ENCODE results near the gene RPAP2. TPM values are rescaled to one million over a fixed set of nuclear protein-coding genes. Genes with fewer than 3 reads are reported as not detected.
"Not testable (repeated sequence)": the region's sequence is repeated elsewhere in the genome, so short reads cannot be mapped to it uniquely, and the experiment has no call there.

The RPAP2 gene
- total RNA-seq, 1 donor from 2014 or later = 14.0 TPM

- DNase-seq = not testable (repeated sequence)
These were observed 79.1 kb downstream of the RPAP2 start for GRCh38 chr1:92377991-92378390.

DNA sequence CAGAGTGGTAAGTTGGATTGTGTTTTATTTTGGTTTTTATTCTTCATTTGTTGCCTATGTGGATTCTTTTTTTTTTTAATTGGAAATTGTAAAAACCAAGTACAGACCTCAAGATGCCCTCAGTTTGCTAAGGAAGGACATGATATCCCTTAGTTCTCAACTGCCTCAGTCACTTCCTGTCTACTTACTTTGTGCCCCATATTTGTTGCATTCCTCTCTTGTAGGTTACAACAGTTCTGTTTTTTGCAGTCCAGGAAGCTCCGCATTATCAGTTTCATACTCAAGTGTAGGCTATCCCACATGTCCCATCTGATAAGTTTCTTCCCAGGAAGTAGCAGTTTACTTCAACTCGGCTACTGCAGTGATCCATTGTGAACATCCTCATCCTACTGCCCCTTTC lies 82.0 kb downstream of the RPAP2 start:
- DNase-seq = no peak

GRCh38 chr1:92393966-92394365 lies 95.1 kb downstream of the RPAP2 start:
- DNase-seq = not testable (repeated sequence)

- no peak for DNase-seq
These were observed 99.7 kb downstream of the RPAP2 start for GRCh38 chr1:92398519-92398918.

DNA sequence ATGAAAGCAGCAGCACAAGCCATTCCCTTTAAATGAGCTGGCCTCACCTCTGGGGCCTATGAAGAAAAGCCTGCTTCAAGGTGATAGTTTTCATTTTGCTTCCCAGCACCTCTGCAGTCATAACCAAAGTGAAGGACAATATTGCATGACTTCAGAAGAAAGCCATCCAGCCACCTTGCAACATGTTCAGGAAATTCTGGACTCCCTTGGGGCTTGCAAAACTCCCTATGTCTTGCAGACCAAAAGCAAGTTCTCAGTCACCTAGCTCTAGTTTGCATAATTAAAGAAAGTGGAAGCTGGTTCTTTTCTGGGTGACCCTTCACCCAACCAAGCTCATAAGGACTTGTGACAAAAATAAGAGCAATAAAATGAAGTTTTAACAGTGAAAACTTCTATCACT lies 100.2 kb downstream of the RPAP2 start:
- DNase-seq = no peak

GRCh38 chr1:92404661-92405060 lies 105.8 kb downstream of the RPAP2 start:
- no peak for DNase-seq

DNA sequence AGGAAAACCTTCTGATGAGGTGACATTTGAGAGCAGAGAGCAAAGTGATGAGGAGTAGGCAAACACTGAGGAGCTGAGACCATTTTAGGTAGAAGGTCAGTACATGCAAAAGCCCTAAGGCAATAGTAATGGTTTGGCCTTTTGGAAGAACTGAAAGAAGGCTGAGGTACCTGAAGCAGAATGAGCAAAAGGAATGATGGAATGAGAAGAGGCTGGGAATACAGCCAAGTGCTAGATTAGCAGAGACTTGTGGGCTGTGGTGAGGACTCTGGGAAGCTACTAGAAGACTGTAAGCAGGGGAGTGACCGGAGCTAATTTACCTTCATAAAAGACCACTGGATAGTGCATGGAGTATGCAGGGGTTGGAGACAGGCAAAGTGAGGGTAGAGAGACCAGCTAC lies 110.0 kb downstream of the RPAP2 start:
- no peak for DNase-seq

- DNase-seq = no peak
These were observed 111.2 kb downstream of the RPAP2 start for GRCh38 chr1:92409946-92410549.

DNA sequence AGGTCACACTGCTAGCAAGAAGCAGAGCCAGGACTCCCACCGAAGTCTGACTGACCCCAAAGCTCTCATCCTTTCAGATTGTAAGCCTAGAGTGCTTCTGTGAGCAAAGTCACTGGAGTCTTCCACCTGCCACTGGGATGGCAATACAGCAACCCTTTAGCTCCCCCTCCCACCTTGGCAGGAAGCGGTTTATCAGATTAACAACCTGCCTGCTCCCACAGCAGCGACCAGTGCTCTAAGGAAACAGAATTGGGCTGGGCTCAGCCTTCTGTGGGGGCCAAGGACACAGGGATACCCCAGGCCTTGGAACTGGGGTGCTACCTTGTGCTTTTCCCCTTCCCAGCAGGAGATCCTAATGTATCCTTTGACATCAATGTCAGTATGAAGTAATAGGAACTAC lies 111.8 kb downstream of the RPAP2 start:
- no peak for DNase-seq

- peak; percentile 3 for DNase-seq
These were observed 112.7 kb downstream of the RPAP2 start for GRCh38 chr1:92411511-92411910.

DNA sequence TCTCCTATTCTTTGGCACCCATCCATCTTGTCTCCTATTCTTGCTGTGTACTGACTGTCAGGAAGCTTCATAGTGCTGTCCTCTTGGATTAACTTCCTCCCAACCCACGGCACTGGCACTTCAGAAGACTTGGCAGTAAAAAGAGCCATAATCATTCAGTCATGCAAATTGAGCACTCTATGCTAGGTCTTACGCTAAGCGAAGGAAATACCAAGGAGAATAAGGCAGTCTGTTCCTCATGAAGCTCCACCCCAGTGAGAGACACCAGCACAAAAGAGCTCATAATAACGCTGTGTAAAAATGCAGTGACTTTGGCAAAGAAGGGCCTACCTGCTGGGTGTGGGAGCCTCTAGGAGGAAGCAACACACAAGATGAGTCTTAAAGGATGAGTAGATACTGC lies 120.8 kb downstream of the RPAP2 start:
- peak; percentile 8 for DNase-seq

DNA sequence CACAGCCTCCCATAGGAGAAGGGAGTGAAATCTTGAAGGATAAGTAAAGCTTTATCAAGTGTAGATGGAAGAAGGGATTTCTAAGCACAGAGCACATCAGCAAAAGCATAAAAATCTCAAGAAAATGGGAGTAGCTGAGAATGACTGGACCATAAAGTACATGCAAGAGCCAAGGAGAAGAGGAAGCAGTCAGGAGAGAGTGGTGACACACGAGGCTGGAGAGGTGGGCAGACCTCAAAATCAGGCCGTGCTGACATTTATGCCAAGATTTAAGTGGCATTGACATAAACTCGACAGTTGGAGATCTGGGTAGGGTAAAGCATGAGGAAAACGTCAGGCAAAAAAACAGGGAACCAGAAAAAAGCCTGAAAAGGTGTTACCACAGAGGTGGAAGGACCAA lies 125.5 kb downstream of the RPAP2 start:
- DNase-seq = no peak

GRCh38 chr1:92425617-92426016 lies 126.8 kb downstream of the RPAP2 start:
- no peak for DNase-seq

DNA sequence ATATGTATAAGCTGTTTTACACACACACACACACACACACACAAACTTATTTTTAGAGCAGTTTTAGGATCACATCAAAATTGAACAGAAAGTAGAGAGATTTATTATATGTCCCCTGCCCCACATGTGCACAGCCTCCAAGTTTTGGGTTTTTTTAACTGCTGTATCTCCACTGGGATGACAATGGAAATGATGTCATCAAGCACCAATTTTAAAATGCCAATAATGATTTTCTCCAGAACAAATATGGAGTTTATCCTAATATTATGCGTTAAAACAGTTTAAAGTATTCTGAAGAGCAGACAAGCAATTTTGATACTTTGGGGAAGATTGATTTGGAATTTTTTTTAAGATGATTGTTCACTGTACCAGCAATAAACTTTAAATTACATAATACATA lies 131.2 kb downstream of the RPAP2 start:
- DNase-seq = no peak

DNA sequence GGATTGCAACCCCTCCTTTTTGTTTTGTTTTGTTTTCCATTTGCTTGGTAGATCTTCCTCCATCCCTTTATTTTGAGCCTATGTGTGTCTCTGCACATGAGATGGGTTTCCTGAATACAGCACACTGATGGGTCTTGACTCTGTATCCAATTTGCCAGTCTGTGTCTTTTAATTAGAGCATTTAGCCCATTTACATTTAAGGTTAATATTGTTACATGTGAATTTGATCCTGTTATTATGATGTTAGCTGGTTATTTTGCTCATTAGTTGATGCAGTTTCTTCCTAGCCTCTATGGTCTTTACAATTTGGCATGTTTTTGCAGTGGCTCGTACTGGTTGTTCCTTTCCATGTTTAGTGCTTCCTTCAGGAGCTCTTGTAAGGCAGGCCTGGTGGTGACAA lies 135.7 kb downstream of the RPAP2 start:
- not testable (repeated sequence) for DNase-seq

- DNase-seq = no peak
These were observed 140.4 kb downstream of the RPAP2 start for GRCh38 chr1:92439291-92439690.

DNA sequence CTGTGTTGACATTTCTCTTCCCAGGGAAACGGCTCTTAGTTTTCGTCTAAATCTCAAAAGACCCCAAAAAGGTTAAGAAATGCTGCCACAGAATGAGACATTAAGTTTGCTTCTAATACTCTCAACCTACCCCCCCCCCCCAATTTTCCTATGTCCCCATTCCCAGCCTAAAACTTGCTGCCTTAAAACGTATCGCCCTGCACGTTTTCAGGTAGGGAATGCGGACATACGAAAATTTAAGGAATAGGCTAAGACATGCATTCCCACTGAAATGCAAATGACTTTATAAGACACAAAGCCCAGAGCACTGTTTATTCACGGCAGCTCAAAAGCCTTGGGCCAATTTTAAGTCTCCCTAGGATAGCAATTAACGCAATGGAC lies 142.4 kb downstream of the RPAP2 start:
- no peak for DNase-seq

GRCh38 chr1:92441697-92442342 lies 143.0 kb downstream of the RPAP2 start:
- DNase-seq = no peak

GRCh38 chr1:92442351-92442750 lies 143.5 kb downstream of the RPAP2 start:
- DNase-seq = no peak

GRCh38 chr1:92443893-92444292 lies 145.0 kb downstream of the RPAP2 start:
- no peak for DNase-seq

- peak; percentile 12 for DNase-seq
These were observed 145.5 kb downstream of the RPAP2 start for GRCh38 chr1:92444351-92444750.

DNA sequence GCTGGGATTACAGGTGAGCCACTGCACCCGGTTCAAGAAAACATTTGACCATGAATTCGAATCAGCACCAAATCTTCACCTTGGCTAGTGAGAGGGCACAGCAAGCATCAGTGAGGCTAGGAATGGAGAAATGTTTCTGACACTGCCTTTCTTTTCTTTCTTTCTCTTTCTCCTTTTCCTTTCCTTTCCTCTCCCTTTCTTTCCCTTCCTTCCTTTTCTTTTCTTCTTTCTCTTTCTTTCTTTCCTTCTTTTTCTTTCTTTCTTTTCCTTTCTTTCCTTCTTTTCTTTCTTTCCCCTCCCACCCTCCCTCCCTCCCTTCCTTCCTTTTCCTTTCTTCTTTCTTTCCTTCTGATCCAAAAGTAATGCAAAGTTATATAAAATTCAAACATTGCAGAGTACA lies 147.0 kb downstream of the RPAP2 start:
- no peak for DNase-seq

DNA sequence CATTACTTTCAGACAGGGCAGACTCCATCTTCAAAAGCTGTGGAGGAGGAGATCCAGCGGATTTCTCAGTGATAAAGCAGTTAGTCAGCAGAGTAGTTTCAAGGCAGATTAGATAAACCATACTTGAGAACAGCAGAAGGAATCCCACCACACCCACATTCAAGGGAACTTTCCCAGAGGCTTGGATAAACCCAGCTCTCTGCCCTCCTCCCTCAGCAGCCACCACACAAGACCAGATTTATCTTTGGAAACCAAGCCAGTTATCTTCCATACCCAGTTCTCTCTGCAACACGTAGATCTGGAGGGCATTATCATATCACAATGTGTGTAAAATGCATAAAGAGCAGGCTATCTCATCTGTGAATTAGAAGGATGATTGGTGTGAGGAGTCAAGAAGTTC lies 147.7 kb downstream of the RPAP2 start:
- no peak for DNase-seq

DNA sequence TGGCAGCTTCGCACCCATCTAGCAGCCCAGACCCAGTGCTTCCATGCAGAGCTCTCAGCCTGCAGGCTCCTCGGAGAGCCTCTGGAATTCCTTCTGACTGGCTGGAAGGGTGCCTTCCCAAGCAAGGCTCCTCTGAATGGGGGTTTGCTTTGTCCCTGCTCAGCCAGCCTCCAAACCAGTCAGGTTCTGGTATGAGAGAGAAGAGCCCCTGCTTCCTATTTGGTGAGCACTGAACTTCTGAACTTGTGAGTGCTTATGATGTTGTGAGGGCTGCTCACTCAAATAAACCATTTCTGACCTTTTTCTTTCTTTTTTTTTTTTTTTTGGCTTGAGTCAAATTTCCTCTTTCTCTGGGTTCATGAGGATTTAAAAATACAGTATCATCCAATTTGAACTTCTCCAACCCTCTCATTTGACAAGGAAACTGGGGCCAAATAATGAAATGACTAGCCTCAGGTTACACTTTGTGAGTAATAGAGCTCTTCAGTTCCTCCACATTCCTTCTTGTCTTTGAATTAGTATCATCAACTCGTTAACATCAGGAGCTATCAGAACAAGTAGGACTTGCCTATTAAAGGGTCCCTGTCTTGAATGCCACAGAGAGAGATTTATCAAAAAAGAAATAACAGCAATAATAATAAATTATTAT lies 148.3 kb downstream of the RPAP2 start:
- no peak for DNase-seq

All from dermis blood vessel endothelial cell (primary cell).